HepG2 (cell line): ENCODE measurements around the gene C20orf204. TPM values are rescaled to one million over a fixed set of nuclear protein-coding genes. Genes with fewer than 3 reads are reported as not detected.

Experiments used
- BRCA1 ChIP-seq: sonication (generic); formaldehyde crosslinking; IDR thresholded peaks from 2 replicates; pipeline ENCODE4 v1.4.0; 2020; ENCODE audit warnings: missing genetic modification reagents
- HNRNPK ChIP-seq: fragments of 200-400 bp; formaldehyde crosslinking; IDR thresholded peaks from 2 replicates; pipeline ENCODE4 v1.6.1; 2018; ENCODE audit warnings: low read length, low read depth, moderate library complexity, mild to moderate bottlenecking; ENCODE audit not compliant: poor library complexity, severe bottlenecking
- KLF12 ChIP-seq: sonication (generic); formaldehyde crosslinking; IDR thresholded peaks from 2 replicates; pipeline ENCODE4 v1.4.0; 2020; ENCODE audit warnings: missing genetic modification reagents, borderline replicate concordance
- KLF6 ChIP-seq: IDR thresholded peaks from 2 replicates; pipeline ENCODE4 v1.8.0; 2016; ENCODE audit warnings: missing biosample characterization, missing genetic modification reagents
- KMT2A ChIP-seq: sonication (generic); formaldehyde crosslinking; IDR thresholded peaks from 2 replicates; pipeline ENCODE4 v1.4.0; 2020; ENCODE audit warnings: missing genetic modification reagents
- MXI1 ChIP-seq: IDR thresholded peaks from 3 replicates; pipeline ENCODE4 v1.6.1; 2012; ENCODE audit warnings: low read depth, low read length, inconsistent platforms, borderline replicate concordance
- NCOA1 ChIP-seq: sonication (generic); formaldehyde crosslinking; IDR thresholded peaks from 2 replicates; pipeline ENCODE4 v1.9.0; 2021; ENCODE audit warnings: missing genetic modification reagents
- PAF1 ChIP-seq: IDR thresholded peaks from 2 replicates; pipeline ENCODE4 v1.6.1; 2016; ENCODE audit warnings: missing genetic modification reagents, missing compliant biosample characterization
- PCBP1 ChIP-seq: fragments of 200-400 bp; formaldehyde crosslinking; IDR thresholded peaks from 2 replicates; pipeline ENCODE4 v1.6.1; 2017; ENCODE audit warnings: mild to moderate bottlenecking, low read depth, low read length, borderline replicate concordance
- PHF21A ChIP-seq: sonication (generic); formaldehyde crosslinking; IDR thresholded peaks from 2 replicates; pipeline ENCODE4 v1.5.0; 2020; ENCODE audit warnings: mild to moderate bottlenecking, missing genetic modification reagents
- POLR2G ChIP-seq: fragments of 200-400 bp; formaldehyde crosslinking; IDR thresholded peaks from 2 replicates; pipeline ENCODE4 v1.6.1; 2018; ENCODE audit warnings: mild to moderate bottlenecking, low read depth, low read length, moderate library complexity
- RARA ChIP-seq: IDR thresholded peaks from 2 replicates; pipeline ENCODE4 v1.6.1; 2016; ENCODE audit warnings: missing genetic modification reagents, missing compliant biosample characterization
- RXRA ChIP-seq: sonication (generic); formaldehyde crosslinking; IDR thresholded peaks from 2 replicates; pipeline ENCODE4 v1.5.1; 2020; ENCODE audit warnings: missing genetic modification reagents
- SIN3B ChIP-seq: fragments of 150-350 bp; IDR thresholded peaks from 2 replicates; pipeline ENCODE4 v1.6.1; 2014; ENCODE audit warnings: low read length
- SP1 ChIP-seq, 2 experiments: fragments of 450-650 bp in 1 of 2; sonication (generic) in 1 of 2; formaldehyde crosslinking in 1 of 2; IDR thresholded peaks; 2 replicates each; pipeline versions ENCODE4 v1.4.0 to v1.6.1; 2016 to 2020; ENCODE audit warnings: missing genetic modification reagents in 1 of 2
- SP2 ChIP-seq: sonication (generic); formaldehyde crosslinking; IDR thresholded peaks from 2 replicates; pipeline ENCODE4 v1.5.1; 2020; ENCODE audit warnings: mild to moderate bottlenecking, missing genetic modification reagents
- ZBTB21 ChIP-seq: sonication (generic); formaldehyde crosslinking; IDR thresholded peaks from 2 replicates; pipeline ENCODE4 v1.4.0; 2020; ENCODE audit warnings: missing genetic modification reagents
- ZBTB38 ChIP-seq: sonication (generic); formaldehyde crosslinking; IDR thresholded peaks from 2 replicates; pipeline ENCODE4 v1.5.1; 2020; ENCODE audit warnings: mild to moderate bottlenecking, missing genetic modification reagents
- ZMAT3 ChIP-seq: sonication (generic); formaldehyde crosslinking; conservative IDR thresholded peaks from 2 replicates; pipeline ENCODE4 v1.7.0; 2021; ENCODE audit warnings: missing genetic modification reagents
- ZNF331 ChIP-seq: sonication (generic); formaldehyde crosslinking; IDR thresholded peaks from 2 replicates; pipeline ENCODE4 v1.4.0; 2020; ENCODE audit warnings: missing genetic modification reagents
- ZNF337 ChIP-seq: sonication (generic); formaldehyde crosslinking; IDR thresholded peaks from 2 replicates; pipeline ENCODE4 v1.5.1; 2020; ENCODE audit warnings: missing genetic modification reagents, low read depth, mild to moderate bottlenecking, borderline replicate concordance
- ZNF615 ChIP-seq: sonication (generic); formaldehyde crosslinking; IDR thresholded peaks from 2 replicates; pipeline ENCODE4 v1.5.0; 2020; ENCODE audit warnings: mild to moderate bottlenecking, missing genetic modification reagents, borderline replicate concordance
- ZNF652 ChIP-seq: IDR thresholded peaks from 2 replicates; pipeline ENCODE4 v1.6.1; 2016; ENCODE audit warnings: low read depth, borderline replicate concordance
- ZNF674 ChIP-seq: sonication (generic); formaldehyde crosslinking; IDR thresholded peaks from 2 replicates; pipeline ENCODE4 v1.5.0; 2020; ENCODE audit warnings: low read depth, mild to moderate bottlenecking, missing genetic modification reagents
- ZNF703 ChIP-seq: sonication (generic); formaldehyde crosslinking; IDR thresholded peaks from 2 replicates; pipeline ENCODE4 v1.5.1; 2020; ENCODE audit warnings: missing genetic modification reagents, mild to moderate bottlenecking, moderate library complexity, borderline replicate concordance
- ZNF781 ChIP-seq: sonication (generic); formaldehyde crosslinking; IDR thresholded peaks from 2 replicates; pipeline ENCODE4 v1.5.1; 2020; ENCODE audit warnings: borderline replicate concordance, mild to moderate bottlenecking, missing genetic modification reagents; ENCODE audit errors: not compliant biosample characterization
- polyA plus RNA-seq, 8 experiments: library from polyadenylated mRNA; depleted of rRNA in 3 of 8; stranded (reverse) in 7 of 8; unstranded in 1 of 8; fragments of >200 nt; fragmentation: Illumina TruSeq in 4 of 8; extraction: Trizol in 4 of 8; gene quantifications; 2 replicates each; pipeline versions ENCODE4 v1.2.1 to v1.2.3, GENCODE V29; 2011 to 2016; ENCODE audit warnings: low read depth in 4 of 8, missing spikeins in 1 of 8, mixed read lengths in 1 of 8; ENCODE audit not compliant: insufficient read depth in 1 of 8
- total RNA-seq, 5 experiments: library from RNA; depleted of rRNA; stranded (reverse); fragments of >200 nt; fragmentation: Illumina TruSeq; extraction: Trizol; gene quantifications; 2 replicates each; pipeline ENCODE4 v1.2.3, GENCODE V29; 2016; ENCODE audit warnings: low read depth in 1 of 5
- TF ChIP-seq, protein P1 (sequence below): sonication (generic); formaldehyde crosslinking; IDR thresholded peaks from 2 replicates; pipeline ENCODE4 v1.8.1; 2022; ENCODE audit warnings: mild to moderate bottlenecking, missing genetic modification reagents
- TF ChIP-seq, protein P2 (sequence below): sonication (generic); formaldehyde crosslinking; IDR thresholded peaks from 2 replicates; pipeline ENCODE4 v1.4.0; 2020; ENCODE audit warnings: low read depth, mild to moderate bottlenecking, missing genetic modification reagents

C20orf204 gene
- total and polyA plus RNA-seq, 2 of the 13 experiments (the other 11 are each of a cell fraction or from before 2014, with no cell fraction given): 22.1 to 80.0 TPM

DNA sequence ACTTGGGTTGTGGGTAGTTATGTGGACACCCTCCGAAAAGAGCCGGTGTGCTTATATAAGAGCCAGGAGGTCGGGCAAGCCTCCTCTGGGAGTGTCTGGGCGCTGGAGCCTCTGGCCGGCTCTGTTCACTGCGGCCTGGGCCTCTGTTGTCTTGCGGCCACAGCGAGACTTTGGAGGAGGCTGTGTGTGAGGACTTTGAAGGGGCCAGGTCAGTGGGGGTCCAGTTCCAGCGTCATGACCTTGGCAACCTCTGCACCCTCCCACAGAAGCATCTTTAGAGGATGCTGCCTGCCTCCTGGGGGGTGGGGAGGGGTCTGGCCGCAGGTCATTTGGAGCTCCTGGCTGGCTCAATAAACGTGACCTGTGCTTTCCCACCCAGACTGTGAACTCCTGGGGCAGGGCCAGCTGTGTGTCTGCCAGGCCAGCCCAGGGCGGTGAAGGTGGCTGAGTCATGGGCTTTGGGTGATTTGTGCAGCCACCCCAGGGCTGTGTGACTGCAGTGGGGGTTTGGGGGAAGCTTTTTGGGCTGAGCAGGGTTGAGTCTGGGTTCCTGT lies 28.2 kb downstream of the C20orf204 start (continued):
- TF ChIP-seq, protein P1, sequence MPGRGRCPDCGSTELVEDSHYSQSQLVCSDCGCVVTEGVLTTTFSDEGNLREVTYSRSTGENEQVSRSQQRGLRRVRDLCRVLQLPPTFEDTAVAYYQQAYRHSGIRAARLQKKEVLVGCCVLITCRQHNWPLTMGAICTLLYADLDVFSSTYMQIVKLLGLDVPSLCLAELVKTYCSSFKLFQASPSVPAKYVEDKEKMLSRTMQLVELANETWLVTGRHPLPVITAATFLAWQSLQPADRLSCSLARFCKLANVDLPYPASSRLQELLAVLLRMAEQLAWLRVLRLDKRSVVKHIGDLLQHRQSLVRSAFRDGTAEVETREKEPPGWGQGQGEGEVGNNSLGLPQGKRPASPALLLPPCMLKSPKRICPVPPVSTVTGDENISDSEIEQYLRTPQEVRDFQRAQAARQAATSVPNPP (CRISPR knock-in tag): 0 out of 2 replicates have a peak, but pooled peaks have one; percentile 43
- TF ChIP-seq RXRA (CRISPR knock-in tag) (0 out of 2 replicates have a peak, but pooled peaks have one; percentile 8), ZNF703 (CRISPR knock-in tag) (0 out of 2 replicates have a peak, but pooled peaks have one; percentile 22), KLF6 (CRISPR knock-in tag) (no peak), MXI1 (no peak; the same call in 2 of the 3 replicates), ZNF331 (CRISPR knock-in tag) (peak; percentile 2; the same call in 1 of the 2 replicates), ZNF674 (CRISPR knock-in tag) (peak; percentile 24; the same call in 1 of the 2 replicates), POLR2G (peak; percentile 20; the same call in 1 of the 2 replicates), NCOA1 (no peak; the same call in 1 of the 2 replicates), ZMAT3 (CRISPR knock-in tag) (peak; percentile 63; the same call in 1 of the 2 replicates), HNRNPK (no peak), RARA (CRISPR knock-in tag) (peak; percentile 55), ZNF337 (CRISPR knock-in tag) (0 out of 2 replicates have a peak, but pooled peaks have one; percentile 9), ZBTB38 (CRISPR knock-in tag) (peak; percentile 59), KLF12 (peak; percentile 41; the same call in 1 of the 2 replicates), KMT2A (CRISPR knock-in tag) (0 out of 2 replicates have a peak, but pooled peaks have one; percentile 14), PAF1 (CRISPR knock-in tag) (0 out of 2 replicates have a peak, but pooled peaks have one; percentile 24), SIN3B (no peak), PHF21A (CRISPR knock-in tag) (peak; percentile 46; the same call in 1 of the 2 replicates), ZNF781 (CRISPR knock-in tag) (peak; percentile 32), SP1 (IDR thresholded peaks at IDR 0.05) (no peak), SP1 (CRISPR knock-in tag; IDR thresholded peaks at IDR 0.05) (peak; percentile 1; the same call in 1 of the 2 replicates), ZNF615 (peak; percentile 56; the same call in 1 of the 2 replicates), ZNF652 (CRISPR knock-in tag) (no peak), BRCA1 (CRISPR knock-in tag) (0 out of 2 replicates have a peak, but pooled peaks have one; percentile 32), SP2 (peak; percentile 14; the same call in 1 of the 2 replicates), PCBP1 (no peak), ZBTB21 (CRISPR knock-in tag) (0 out of 2 replicates have a peak, but pooled peaks have one; percentile 42)
- TF ChIP-seq, protein P2, sequence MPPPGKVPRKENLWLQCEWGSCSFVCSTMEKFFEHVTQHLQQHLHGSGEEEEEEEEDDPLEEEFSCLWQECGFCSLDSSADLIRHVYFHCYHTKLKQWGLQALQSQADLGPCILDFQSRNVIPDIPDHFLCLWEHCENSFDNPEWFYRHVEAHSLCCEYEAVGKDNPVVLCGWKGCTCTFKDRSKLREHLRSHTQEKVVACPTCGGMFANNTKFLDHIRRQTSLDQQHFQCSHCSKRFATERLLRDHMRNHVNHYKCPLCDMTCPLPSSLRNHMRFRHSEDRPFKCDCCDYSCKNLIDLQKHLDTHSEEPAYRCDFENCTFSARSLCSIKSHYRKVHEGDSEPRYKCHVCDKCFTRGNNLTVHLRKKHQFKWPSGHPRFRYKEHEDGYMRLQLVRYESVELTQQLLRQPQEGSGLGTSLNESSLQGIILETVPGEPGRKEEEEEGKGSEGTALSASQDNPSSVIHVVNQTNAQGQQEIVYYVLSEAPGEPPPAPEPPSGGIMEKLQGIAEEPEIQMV: 0 out of 2 replicates have a peak, but pooled peaks have one; percentile 69
